Islet precursor cell (in vitro differentiated cells): ENCODE measurements around the gene JAK1.
"Not testable (repeated sequence)": the region's sequence is repeated elsewhere in the genome, so short reads cannot be mapped to it uniquely, and the experiment has no call there.

Experiments used
- DNase-seq: peaks from one replicate; pipeline ENCODE4 v3.0.0-alpha.2; 2018

JAK1 gene

DNA sequence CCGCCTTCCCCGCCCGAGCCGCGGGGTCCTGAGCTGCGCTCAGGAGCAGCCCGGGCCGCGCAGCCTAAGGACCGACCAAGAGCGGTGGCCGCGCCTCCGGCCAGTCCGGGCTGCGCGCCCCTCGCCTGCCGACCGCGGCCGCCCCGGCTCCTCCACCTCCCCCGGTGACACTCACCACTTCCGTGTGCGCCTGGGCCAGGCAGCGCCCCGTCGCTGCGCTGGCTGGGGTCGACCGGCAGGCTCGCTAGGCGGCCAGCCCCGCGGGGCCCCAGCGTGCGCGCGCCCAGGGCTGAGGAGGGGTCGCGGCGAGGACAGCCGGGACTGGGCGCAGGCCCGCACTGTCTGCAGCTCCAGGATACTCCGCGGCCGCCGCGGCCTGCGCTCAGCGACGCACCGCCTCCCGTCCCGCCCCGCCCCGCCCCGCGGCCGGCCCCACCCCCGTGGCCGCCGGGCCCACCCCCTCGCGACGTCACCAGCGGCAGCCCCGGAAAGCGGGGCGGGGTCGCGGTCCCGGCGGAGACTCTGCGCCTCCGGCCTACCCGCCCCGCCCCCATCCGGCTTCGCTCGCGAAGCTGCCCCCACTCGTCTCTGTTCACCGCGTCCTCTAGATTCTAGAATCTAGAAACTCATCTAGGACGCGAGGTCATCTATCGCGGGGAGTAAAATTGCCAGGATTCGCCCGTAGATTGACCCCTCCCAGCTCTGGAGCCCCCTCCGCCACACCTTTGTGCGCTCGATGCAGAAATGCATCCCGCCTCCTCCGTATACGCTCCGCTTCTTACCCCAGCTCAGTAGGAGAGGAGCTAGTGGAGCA, at the start of gene JAK1:
JAK1 (minus strand) TSS at position 392 of the 814 bp plus-strand sequence. CDS start 80,285 bp downstream, outside the sequence.
- peak; percentile 95 for DNase-seq

DNA sequence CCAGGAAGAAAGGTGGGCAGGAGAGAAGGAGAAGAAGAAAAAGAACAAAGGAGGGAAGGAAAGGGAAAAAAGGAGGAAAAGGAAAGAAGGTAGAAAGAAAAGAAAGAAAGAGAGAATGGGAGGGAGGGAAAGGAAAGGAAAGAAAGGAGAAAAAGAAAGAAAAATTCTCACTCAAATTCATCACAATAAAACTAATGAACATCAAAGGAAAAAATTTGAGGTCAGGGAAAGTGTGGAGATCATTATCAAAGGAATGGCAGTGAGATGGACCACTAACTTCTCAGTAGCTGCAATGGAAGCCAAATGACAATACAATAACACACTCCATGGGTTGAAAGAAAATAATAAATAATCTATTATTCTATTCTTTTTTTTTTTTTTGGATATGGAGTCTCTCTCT, 48.0 kb upstream of the JAK1 start:
- no peak for DNase-seq

DNA sequence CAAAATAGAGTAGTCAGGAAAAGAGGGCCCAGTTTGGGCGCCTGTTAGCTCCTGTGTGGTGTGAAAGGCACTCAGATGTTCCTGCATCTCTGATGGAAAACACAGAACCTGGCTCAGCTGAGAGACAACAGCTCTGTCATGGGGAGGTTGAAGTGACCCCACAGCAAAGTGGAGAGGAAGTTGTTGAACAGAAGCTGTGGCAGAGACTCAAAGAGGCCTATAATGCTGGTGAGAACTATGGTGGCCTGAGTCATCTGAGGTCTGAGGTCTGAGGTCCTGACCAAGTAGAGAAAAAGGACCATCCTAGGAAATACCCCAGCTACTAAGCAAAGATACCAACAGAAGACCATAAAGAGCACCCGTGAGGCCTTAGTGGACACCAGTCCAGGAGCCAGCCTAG, 45.6 kb upstream of the JAK1 start:
- no peak for DNase-seq

DNA sequence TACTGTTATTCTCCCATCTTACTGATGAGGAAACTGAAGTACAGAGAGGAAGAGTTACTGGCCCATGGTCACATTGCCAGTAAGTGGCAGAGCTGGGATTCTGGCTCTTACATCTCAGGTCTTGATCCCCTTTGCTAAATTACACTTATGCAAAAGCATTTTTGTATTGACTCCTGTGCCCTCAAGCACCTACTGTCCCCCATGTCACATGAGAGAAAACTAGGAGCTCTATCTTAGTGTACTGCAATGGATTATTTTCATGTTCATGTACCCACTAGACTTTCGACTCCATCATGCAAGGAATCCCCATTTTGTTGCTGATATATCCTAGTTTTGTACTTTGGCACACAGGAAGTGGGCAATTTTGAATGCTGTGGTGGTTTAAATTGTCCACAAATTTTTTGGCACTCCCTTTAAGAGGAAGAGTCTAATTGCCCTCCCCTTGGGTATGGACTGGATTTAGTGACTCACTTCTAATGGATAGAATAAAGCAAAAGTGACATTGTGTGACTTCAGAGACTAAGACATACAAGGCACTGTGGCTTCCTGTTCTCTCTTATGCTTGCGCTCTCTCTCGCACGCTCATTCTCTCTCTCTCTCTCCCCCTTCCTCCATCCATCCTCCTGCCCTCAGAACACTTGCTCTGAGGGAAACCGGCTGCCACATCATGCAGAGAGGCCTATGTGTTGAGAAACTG, 43.5 kb upstream of the JAK1 start:
- DNase-seq, result no peak

DNA sequence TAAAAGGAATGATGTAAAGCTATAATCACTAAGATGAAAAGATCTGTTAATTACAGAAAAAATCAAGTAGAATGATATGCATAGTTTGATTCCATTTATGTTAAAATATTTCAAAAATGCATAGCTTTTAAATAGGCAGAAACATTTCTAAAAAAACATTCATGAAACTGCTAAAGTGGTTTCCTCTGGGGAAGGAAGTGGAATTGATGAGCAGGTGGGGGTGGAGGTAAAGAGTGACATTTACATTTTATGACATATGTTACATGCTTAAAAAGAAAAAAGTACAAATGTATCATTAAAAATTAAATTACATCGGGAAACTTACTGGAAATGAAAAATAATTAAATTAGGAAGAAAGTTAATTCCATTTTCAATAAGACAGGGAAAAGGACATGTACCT, 42.8 kb upstream of the JAK1 start:
- DNase-seq, result no peak

DNA sequence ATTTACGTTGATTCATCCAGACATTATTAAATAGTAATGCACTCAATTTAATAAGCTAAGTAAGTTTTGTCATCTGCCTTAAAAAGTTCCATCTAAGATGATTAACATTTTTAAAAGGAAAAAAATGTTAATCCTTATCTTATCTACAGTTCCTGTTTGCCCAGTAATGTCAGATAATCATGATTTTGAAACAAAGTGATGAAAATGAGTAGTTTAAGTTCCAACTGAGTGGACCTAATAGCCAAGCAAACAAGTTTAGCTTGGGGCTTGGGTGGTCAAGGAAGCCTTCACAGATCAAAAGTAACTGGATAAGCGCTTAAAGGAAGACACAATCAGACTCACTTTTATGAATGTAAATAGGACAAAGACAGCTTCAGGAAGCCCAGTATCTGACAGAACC, 40.5 kb upstream of the JAK1 start:
- DNase-seq, result no peak

DNA sequence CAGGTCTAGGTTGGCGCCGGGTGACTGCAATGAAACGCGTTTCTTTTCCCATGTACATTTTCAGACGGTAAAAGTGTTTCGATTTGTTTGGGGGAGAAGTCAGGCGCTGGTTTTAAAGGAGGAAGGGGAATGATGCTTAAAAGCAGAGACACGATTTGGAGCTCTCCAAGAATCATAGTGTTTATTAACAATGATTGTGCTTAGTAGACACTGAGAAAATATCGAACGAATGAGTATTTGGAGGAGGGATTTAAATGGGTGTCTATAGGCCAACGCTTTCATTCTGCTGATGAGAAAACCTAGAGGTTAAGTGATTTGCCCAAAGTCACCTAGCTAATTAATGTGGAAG, 36.9 kb upstream of the JAK1 start:
- DNase-seq, result no peak

DNA sequence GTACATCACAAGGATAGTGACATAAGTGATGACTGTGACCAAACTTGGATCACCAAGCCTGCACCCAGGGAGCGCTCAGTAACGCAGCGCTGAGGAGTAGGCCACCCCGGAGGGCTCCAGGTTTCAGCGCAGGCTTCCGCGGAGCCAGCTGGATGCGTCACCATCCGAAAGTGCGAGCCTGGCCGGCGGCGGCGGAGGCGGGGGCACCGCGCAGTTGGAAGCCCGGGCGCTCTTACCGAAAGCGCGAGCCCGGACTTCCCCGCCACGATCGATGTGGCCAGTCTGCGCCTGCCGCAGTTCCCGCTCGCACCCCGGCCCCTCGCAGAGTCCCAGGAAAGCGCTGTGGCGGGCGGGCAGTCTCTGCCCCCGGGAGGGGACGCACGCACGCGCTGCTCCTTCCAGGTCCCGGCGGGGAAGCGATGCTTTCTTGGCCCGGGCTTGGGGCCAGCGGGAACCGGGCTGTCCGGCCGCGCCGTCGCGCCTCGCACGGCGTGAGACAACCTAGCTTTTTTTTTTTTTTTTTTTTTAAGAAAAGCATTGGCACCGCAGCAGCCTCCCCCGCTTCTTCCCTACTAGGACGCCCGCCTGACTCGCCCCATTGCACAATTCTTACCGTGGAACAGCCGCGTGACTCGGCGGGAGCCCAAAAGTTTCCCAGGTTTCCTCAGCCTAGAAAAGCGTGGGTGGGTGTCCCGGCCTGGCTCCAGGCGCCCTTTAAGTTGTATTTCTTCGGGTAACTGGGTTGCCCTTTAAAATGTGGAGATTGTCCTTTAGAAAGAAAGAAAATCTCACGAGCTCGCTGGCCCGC, 36.4 kb upstream of the JAK1 start:
- peak; percentile 90 for DNase-seq

DNA sequence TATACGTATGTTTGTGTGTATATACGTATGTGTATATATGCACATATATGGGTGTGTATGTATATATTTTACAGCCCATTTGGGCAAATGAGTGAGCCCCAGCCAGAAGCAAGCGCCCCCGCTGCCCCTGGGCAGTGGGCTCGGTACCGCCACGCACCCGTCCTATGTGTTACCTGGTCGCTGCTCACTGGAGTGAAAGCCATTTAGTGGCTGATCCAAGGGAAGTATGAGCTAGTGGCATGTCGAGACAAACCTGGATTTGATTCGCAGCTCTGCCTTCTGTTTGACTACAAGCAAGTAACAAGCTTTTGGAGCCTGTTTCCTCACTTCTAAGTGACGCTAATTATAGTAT, 35.8 kb upstream of the JAK1 start:
- DNase-seq, result no peak

DNA sequence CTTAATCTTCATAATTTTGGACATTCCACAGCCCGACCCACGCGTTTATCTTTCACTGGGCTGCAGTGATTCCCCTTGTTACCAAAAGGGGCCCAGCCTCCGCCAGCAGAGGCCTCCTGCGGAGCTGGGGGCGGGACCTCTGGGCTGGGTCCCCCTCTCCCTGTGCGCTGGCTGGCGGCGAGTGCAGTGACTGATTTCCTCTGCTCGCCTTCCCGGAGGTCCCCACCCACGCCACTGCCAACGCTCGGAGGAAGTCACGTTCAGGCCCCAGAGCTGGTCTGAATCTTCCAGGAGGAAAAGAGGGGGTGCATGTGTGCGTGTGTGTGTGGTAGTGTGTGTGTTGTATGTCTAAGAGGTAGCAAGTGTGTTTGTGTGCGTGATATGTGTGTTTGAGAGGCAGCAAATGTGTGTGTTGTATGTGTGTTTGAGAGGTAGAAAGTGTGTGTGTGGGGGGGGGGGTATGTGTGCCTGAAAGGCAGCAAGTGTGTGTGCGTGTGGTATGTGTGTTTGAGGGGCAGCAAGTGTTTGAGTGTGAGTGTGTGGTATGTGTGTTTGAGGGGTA, 35.0 kb upstream of the JAK1 start:
- peak; percentile 74 for DNase-seq

DNA sequence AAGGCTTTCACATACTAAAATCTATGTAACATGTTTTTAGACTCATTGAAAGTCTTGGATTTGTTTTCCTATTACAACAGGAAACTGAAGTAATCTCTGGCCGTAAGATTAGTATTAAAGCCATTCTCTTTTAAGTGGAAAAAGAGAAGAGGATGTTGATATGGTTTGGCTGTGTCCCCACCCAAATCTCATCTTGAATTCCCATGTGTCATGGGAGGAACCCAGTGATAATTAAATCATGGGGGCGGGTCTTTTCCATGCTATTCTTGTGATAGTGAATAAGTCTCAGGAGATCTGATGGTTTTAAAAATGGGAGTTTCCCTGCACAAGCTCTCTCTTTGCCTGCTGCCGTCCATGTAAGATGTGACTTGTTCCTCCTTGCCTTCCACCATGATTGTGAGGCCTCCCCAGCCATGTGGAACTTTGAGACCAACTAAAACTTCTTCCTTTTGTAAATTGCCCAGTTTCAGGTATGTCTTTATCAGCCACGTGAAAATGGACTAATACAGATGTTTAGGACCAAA, 32.1 kb upstream of the JAK1 start:
- not testable (repeated sequence) for DNase-seq

DNA sequence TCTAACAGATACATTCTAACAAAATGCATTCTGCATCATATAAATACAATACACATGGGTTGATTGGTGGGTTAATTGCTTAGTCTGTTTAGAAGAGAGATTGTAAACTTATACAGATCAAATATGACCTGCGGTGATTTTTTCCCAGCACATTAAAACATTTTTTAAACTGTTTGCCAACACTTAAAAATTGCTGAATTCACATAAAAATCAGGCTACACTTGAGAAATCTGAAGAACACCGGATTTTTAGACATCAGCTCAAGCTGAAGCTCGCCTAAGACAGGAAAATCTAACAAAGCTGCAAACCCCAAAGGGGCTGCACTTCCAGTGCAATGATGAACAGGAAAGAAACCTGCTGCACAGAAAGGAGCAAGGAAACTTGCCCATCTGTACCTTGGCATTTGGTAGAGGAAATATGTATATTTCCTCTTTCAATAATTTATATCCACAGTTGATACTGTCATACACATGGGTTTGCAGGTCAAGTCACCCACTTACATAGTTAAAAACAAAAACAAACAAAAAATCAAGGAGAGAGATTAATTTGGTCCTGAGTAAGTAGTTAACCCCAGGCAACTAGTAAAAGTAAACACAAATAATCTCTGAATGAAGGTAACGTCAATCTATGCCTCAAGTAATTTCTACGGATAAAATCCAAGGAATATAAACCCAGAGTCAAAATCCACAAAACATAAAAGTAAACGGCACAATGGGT, 30.4 kb upstream of the JAK1 start:
- no peak for DNase-seq

DNA sequence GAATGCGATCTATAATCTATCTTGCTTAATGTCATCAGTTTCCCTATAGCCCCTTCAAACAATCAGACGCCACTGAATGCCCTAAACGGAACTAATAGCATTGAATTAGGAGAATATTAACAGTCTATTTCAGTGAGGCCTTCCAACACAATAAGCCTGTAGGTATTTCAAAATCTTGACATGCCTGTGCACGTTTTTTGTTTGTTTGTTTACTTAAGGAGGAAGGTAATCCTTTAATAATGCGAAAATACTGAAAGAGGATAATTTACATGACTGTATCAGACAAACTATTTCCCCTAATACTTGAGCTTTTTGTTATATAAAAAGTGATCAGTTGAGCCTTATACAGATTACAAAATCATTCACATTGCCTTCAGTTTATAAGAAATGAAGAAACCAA, 29.0 kb upstream of the JAK1 start:
- no peak for DNase-seq

DNA sequence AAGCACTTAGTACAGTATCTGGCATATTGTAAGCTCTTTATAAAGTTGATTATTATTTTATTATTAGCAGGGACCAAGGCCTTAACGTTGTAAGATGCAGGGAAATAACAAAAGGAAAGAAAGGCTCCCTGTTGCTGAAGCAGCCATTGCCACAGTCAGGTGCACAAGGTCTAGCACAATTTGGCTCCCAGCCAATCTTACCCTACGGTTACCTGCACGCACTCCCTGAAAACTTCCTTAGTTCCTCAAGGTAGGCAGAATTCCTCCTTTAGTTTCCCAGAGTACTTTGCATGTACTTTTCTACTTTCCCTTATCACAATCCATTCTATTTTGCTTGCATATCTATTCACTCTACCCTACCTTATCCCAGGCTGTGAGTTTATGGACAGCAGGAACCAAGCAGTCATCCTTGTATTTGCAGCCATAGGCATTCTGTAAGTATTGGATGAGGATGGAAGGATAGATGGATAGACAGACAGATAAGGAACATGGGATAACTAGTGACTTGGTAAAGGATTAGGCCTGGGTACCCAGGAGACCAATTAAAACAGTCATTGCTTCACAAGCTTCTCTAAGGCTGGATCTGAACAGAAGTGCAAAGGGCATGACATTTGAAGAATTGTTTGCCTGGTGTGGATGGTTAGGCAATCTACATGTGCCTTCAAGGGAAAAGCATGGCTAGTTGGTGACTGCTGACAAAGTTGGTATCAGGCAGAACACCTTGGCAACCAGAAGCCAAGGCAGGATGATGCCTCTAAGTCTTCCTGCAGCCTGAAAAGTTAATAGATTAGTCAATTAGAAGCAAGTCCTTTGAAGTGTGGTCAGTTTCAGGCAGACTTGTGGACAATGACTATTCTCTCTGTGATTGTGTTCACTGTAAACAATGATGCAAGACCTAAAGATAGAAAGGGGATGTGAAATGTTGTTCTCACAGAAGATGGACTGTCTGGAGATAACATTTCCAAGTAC, 20.8 kb upstream of the JAK1 start:
- no peak for DNase-seq

DNA sequence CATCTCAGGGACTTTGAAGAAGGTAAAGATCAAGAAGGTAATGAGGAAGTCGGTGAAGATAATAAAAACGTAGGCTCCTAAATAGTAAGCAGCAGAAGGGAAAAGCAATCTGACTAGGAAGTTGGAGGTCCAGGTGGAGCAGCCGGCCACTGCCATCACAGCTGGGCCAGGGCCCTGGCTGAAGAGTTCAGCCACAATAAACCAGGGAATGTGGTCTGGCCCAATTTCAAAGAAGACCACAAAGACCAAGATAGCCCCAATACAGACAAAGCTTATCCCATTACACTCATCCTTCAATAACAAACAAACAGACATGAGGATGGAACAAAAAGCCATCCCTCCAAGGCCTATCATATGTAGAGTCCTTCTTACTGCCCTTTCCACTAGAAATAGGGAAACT, 18.4 kb upstream of the JAK1 start:
- DNase-seq, result no peak

DNA sequence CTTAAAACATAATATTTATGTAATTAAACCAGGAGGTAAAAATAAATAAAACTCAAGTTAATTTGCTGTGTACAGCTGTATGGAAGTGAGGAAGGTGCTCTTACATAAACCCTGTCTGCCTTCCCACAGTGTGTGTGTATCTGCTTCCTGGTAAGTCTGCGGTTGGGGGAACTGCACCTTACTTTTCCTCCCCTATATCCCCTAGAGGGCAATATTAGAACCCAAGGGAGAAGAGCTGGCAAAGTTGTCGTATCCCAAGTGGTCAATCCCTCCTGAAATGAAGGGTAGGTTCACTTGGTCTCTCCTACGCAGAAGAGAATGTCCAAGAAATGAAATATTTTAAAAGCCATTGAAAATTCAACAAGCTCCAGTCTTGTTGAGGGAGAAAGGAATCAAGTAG, 17.8 kb upstream of the JAK1 start:
- no peak for DNase-seq

DNA sequence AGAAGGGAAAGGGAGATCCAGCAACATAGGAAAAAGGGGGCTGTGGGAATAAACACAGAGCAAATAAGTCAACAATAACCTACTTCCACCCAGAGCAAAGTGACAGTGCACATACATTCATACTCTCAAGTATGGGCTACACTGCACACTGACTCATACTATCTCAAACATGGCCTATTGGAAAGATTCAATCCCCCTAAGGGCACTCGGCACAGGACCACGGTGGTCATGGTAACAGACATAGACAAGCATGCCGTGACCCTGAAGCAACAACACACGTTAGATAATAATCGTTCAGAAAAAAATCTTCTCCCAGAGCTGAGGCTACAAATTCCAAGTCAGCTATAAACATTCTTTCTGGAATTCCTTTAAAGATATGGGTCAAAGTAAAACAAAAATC, 16.8 kb upstream of the JAK1 start:
- peak; percentile 82 for DNase-seq

DNA sequence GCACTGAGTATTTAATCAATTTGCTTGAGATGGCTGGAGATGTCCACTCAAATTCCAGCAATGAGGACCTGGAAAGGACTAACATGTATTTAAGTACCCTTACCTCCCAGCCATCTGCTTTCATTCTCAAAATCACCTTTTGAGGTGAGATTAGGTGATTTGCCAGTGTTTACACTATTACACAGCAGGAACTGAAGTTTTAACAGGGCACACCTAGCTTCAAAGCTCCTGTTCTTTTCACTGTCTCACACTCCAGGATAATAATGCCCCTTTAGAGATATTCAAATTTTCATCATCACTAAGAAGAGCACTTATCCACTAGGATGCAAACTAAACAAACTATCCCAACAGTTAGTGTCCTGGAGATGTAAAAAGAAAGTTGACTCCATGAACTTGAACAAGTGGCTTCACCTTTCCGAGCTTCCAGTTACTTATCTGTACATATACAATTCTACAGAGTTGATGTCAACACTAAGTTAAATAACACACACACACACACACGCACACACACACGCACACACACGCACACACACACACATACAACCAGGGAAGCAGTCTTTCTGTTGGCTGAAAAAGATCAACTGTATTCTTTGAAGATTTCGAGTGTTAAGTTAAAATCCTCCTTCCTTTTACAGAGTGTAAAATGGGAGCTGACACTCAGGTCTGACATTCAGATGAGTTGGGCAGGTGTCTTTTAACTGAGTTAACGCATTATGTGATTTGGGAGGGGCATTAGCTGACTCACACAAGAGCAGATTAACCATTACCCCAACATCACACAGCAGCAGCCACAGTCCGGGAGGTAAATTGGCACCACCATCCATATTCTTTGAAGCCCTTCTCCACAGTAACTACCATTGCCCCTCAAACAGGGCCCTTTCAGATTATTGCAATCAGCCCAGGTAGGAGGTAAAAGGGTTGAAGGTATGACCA, 15.5 kb upstream of the JAK1 start:
- DNase-seq, result no peak

DNA sequence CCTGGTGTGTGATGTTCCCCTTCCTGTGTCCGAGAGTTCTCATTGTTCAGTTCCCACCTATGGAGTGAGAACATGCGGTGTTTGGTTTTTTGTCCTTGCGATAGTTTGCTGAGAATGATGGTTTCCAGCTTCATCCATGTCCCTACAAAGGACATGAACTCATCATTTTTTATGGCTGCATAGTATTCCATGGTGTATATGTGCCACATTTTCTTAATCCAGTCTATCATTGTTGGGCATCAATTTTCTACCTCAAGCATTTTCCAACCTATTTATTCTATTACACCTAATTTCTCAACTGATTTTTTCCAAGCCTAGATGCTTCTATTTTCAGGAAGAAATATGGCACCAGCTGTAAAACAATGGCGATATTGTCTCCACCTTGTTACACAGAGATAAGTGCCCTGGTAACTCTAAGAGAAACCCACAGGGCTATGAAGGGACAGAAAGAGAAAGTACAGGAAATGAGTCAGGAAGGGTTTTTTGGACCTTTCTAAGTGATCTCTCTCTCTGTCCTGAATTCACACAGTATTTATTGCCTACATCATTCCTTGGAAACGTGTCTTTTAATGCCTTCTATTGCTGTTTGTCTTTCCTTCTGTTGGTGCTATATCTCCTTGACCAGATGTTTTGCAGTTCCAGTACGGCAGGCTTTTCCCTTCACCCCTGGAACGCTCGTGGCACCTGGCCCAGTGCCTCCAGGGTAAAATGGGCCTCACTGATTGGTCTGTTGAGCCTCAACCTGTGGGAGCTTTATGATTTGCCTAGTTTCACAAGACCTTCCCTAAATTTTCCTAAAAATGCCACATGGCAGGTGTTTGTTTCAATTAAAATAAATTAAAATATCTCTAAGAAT, 14.6 kb upstream of the JAK1 start:
- no peak for DNase-seq
